HG03175 (cell line): ENCODE data around the gene C6orf136.
A peak's percentile ranks its signal among the peaks of the same experiment; 100 is the strongest.

ENCODE experiments used
- ATAC-seq: cut with Tn5 transposase; IDR thresholded peaks from one replicate; pipeline ENCODE4 v1.9.1; 2021; ENCODE audit warnings: mild to moderate bottlenecking, moderate library complexity; ENCODE audit not compliant: unreplicated experiment

The C6orf136 gene

GRCh38 chr6:30646450-30647241, at the start of gene C6orf136:
Gene C6orf136, plus strand, starts transcription at chr6:30647133. Its CDS starts 99 bp downstream, at chr6:30647232.
- ATAC-seq, result peak; percentile 59

DNA sequence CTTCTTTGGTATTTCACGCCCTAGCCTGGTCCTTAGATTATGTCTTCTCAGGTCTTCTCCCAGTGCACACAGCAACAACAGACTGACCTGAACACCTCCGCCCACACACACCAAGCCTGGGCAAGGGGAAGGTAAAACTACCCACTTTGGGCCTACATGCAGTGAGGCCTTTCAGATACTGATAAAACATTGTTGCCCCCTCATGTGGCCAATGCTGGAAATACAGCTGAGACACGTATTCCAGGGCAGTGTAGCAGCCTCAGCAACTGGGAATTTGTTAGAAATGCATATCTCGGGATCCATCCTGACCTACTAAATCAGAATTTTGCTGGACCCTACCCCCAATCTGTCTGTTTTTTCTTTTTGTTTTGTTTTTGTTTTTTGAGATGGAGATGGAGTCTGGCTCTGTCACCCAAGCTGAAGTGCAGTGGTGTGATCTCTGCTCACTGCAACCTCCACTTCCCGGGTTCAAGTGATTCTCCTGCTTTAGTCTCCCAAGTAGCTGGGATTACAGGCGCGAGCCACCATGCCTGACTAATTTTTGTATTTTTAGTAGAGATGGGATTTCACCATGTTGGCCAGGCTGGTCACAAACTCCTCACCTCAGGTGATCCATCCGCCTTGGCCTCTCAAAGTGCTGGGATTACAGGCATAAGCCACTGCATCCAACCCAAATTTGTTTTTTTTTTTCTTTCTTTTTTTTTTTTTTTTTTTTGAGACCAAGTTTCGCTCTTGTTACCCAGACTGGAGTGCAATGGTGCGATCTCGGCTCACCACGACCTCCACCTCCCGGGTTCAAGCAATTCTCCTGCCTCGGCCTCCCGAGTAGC, 49.4 kb upstream of the C6orf136 start:
- ATAC-seq, result peak; percentile 61

DNA sequence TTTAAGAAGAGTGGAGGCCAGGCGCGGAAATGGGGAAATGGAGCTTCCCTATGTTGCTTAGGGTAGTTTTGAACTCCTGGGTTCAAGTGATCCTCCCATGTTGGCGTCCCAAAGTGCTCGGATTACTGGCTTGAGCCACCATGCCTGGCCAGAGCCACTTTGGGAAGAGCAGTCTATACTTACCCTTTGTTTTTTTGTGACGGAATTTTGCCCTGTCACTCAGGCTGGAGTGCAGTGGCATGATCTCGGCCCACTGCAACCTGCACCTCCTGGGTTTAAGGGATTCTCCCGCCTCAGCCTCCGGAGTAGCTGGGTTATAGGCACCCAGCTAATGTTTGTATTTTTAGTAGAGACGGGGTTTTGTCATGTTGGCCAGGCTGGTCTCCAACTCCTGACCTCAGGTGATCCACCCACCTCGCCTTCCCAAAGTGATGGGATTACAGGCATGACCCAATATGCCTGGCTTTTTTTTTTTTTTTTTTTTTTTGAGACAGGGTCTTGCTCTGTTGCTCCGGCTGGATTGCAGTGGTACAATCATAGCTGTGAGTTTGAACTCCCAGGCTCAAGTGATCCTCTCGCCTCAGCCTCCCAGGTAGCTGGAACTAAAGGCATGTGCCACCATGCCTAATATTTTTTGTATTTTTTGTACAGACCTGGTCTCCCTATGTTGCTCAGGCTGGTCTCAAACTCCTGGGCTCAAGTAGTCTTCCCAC, 47.9 kb upstream of the C6orf136 start:
- ATAC-seq, result no peak

DNA sequence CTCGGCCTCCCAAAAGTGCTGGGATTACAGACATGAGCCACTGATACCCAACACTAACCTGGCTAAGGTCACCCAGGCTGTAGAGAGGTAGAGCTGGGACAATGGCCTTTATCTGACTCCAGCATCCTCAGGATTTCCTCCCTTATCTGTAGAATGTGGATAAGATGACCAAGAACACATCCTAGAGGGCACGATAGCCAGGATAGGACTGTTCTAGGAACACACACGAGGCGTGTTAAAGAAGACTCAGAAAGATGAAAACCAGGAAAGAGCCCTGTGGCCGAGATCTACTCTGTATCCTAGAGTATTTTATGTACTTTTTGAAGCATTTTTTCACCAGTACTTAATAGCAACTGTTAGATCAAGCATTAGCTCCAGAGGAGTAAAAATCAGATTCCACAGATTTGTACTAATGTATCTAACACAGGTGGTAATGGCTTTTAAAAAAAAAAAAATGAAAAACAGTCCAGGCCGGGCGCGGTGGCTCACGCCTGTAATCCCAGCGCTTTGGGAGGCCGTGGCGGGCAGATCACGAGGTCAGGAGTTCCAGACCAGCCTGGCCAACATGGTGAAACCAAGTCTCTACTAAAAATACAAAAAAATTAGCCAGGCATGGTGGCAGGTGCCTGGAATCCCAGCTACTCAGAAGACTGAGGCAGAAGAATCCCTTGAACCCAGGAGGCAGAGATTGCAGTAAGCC, 47.2 kb upstream of the C6orf136 start:
- ATAC-seq, result no peak

- no peak for ATAC-seq
These were observed 46.4 kb upstream of the C6orf136 start for GRCh38 chr6:30600451-30600961.

- ATAC-seq, result no peak
These were observed 45.5 kb upstream of the C6orf136 start for GRCh38 chr6:30601436-30601814.

DNA sequence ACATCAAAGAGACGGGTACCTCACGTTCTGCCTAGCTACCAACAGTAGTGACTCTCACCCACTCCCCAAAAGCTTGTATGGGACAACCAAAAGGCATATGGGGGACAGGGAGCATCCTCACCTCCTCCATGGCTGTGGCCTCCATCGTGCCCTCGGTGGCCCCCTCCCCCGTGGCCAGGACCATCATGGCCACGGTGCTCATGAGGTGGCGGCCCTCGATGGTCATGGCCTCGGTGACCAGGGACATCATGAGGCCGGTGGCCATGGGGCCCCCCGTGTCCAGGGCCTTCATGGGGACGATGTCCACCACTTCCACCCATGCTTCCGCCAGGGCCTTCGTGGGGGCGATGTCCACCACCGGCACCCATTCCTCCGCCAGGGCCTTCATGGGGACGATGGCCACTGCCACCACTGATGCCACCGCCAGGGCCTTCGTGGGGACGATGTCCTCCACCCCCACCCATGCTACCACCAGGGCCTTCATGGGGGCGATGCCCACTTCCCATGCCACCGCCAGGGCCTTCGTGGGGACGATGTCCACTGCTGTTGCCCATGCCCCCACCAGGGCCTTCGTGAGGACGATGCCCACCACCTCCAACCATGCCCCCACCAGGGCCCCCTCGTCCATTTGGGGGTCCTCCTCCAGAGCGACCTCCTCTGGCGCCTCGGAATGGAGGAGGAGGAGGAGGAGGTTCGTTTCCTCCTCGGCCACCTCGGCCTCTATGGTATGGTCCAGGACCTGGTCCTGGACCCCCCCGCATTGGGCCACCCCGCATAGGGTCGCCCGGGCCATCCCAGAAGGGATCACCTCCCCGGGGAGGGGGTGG, 44.9 kb upstream of the C6orf136 start:
- no peak for ATAC-seq

DNA sequence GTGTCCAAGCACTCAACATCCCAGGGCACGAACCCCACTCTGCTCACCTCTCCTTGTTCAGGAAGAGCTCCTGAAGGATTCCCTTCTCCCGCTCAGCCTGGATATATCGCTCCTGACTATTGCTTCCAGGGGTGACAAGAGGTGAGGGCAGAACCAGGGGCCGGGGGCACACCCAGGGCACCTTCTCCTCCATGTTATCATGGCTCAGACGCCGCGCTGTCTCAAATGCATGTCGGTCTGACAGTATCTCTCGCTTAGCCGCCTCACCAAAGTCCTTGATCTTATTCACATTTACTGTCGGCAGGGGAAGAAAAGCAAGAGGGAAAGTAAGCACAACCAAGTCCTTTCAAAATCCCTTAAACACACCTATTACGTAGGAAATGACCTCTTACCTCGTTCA, 43.0 kb upstream of the C6orf136 start:
- ATAC-seq, result no peak

DNA sequence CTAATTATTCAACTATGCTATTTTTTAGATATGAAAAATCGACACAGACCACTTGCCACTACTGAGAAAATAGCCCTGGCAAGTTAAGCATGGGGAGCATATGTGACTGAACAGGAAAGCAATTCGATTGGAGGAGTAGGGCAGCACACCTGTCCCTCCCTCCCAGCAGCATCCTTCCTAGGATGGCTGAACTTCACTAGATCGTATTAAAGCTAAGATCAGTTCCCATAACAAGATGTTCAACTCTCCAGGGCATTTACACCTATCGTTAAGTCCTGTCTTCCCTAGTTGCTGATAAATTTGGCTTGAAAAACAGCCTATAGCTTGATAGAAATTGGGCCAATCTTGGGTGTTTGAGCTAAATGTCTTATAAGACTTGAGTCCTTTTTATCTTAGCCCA, 36.9 kb upstream of the C6orf136 start:
- no peak for ATAC-seq

DNA sequence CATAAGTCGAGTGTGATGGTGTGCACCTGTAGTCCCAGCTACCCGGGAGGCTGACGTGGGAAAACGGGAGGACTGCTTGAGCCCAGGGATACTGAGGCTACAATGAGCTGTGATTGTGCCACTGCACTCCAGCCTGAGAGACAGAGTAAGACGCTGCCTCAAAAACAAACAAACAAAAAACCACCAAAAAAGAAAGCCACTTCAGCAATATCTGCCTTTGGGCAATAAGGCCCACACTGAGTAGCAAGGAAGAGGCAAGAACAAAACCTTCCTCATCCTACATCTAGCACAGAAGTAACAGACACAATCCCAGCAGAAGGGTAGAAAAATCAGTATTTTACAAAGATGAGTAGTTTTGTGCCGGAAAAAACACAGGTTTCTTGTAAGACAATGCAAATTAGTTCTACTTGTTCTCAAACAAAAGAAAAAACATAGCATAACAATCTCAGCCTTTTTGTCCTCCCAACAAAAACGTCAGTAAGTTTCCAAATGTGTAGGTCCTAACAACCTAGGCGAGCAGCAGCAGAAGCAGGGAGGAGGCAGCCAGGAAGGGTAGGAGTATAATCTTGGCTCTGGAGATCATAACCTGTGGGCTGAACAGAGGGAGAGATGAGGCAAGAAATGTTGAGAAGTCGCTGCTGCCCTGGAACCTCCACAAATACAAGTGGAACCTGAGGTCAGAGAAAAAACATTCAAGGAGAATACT, 35.6 kb upstream of the C6orf136 start:
- no peak for ATAC-seq

DNA sequence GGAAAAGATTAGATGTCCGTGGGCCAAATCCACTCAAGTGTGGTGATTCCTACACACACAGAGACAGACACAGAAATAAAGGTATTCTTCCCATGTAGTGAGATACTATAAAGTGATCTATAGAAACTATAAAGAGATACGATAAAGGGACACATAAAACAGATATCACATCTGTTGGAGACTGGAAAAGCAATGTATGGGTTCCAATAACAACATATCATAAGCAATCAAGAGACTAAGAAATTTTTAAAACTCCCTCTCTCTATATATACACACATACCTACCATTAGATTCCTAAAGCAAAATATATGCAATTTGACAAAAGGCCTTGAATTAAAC, 35.1 kb upstream of the C6orf136 start:
- no peak for ATAC-seq

GRCh38 chr6:30612213-30612612, 34.7 kb upstream of the C6orf136 start:
- ATAC-seq, result no peak

GRCh38 chr6:30612687-30613248, 34.2 kb upstream of the C6orf136 start:
- ATAC-seq, result no peak

GRCh38 chr6:30613251-30614043, 33.5 kb upstream of the C6orf136 start:
- ATAC-seq, result no peak

DNA sequence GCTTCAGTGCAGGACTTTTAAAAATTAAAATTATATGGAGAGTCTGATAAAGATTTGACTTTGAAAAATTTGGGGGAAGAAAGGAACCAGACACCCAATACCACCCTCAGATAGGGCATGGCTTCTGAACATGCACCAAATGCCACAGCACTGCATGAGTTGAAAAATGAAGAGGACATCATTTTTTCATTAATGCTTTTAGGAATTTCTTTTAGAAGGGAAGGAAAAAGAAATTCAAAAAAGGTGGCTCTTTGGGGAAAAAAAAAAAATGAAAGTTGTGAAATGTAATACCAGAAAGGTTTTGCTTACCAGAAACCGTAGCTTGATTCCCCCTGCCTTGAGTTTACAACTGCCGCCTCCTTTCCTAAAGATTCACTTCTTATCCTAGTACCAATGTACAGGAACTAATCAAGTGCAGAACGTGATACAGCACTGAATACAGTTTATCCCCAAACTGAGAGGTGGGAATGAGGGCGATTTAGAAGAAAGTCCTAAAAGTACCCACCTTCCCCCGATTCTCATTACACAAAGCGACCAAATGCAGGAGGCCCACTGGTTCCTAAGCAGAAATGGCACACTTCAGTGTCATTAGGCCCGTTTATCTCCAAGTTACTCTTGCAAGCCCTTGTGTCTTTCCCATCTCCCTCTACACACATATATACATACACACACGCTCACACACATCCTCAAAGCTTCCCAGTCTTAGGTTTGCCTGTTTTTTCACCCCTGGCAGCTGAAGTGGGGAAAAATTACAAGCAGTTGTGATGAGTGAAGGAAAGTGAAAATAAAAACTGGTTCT, 32.7 kb upstream of the C6orf136 start:
- ATAC-seq, result no peak

DNA sequence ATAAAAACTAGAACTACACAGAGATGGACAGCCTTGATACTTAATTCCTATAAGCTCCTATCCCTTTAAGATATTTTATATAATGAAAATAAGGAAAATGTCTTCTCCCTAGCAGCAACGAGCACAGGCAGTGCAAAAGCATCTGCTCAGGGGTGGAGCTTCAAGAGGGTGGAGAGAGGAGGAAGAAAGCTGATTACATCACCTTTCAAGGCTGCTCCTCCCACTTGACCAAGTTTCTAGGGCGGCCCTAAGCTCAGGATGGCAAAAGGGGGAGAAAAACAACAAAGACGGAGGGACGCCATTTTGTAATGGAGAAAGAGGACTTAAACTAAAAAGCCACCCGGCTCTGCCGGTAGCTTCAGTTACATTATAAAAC, 32.1 kb upstream of the C6orf136 start:
- peak; percentile 46 for ATAC-seq

DNA sequence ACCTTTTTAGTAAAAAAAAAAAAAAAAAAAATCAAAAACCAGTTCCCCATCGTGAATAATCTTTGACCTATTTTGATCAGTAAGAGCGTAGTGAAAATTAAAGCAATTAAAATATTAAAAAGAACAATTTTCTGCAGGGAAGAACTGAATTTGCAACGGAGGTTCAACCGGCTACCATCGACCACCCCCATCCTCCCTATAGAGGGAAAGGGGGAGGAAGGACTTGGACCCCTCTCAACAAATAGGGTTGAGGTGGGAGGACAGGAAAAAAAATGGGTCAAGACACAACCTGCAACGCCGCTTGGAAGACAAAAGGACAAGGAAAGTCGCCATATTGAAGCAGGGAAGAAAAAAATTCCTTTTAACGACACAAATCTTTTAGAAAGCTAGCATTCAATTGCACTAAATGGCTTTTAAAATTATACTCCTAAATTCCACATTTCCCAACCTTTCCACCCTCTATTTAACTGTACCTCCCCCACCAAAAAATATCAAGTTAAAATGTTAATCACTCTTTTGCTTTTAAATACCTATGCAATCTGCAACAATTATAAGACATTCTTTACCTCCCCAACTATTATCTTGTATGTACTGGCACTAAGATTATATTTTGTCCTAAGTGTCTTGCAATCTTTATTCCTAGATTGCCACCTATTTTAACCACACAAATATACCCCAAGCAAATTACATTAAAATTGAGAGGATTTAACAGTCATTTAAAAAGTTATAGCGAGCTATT, 31.5 kb upstream of the C6orf136 start:
- no peak for ATAC-seq
